Endothelial cell of umbilical vein (primary cell): ENCODE data around the gene KCNJ15. TPM values are rescaled to one million over a fixed set of nuclear protein-coding genes. Genes with fewer than 3 reads are reported as not detected.

ENCODE experiments used
- BruUV-seq: library from RNA; stranded (reverse); fragments of 400-500 nt; replicated peaks from 2 replicates; lab custom pipeline; 2021; lab: Mats Ljungman, UMichigan
- CTCF ChIA-PET: fragments of 300-600, 350-600 bp; sonication (Branson Sonifier 250); formaldehyde crosslinking; loops from one replicate; lab custom pipeline; 2021; ENCODE audit warnings: antibody characterized with exemption, inconsistent platforms; lab: Charles Lee
- POLR2A ChIA-PET: fragments of 300-600, 350-600 bp; sonication (Branson Sonifier 250); formaldehyde crosslinking; loops from one replicate; lab custom pipeline; 2021; ENCODE audit warnings: antibody characterized with exemption, inconsistent platforms; lab: Charles Lee
- DNase-seq: peaks from one replicate; pipeline ENCODE4 v3.0.0-alpha.2; 2011; ENCODE audit warnings: low read depth, low spot score
- FAIRE-seq: peaks from 2 replicates; lab custom pipeline; 2011; peaks lifted over from hg19 to GRCh38; lab: Jason Lieb, UNC
- H2AFZ ChIP-seq: 2 replicates; pipeline ENCODE4 v1.6.0; 2012; ENCODE audit warnings: low read depth, low read length, control low read depth, inconsistent platforms
- H3K27ac ChIP-seq: 2 replicates; pipeline ENCODE4 v1.5.1; 2011; ENCODE audit warnings: low read depth, mild to moderate bottlenecking, control low read depth, low read length, moderate library complexity; ENCODE audit not compliant: insufficient read depth
- H3K27me3 ChIP-seq, 2 experiments: 2 replicates each; pipeline versions ENCODE4 v1.6.0 to v1.6.1; 2011; ENCODE audit warnings: low read length in 2 of 2, mixed read lengths in 1 of 2; ENCODE audit not compliant: control insufficient read depth in 2 of 2, insufficient read depth in 2 of 2
- H3K36me3 ChIP-seq, 2 experiments: 2 replicates in 1 of 2; 3 replicates in 1 of 2; pipeline ENCODE4 v1.5.1; 2011; ENCODE audit warnings: low read length in 2 of 2, mild to moderate bottlenecking in 1 of 2, moderate library complexity in 1 of 2; ENCODE audit not compliant: control insufficient read depth in 2 of 2, insufficient read depth in 2 of 2; ENCODE audit errors: extremely low read depth in 1 of 2
- H3K4me1 ChIP-seq: 3 replicates; pipeline ENCODE4 v1.5.1; 2011; ENCODE audit warnings: mild to moderate bottlenecking, low read length; ENCODE audit not compliant: control insufficient read depth, insufficient read depth; ENCODE audit errors: extremely low read depth
- H3K4me2 ChIP-seq: 2 replicates; pipeline ENCODE4 v1.6.1; 2011; ENCODE audit warnings: low read length, control low read depth, mixed read lengths; ENCODE audit not compliant: insufficient read depth
- H3K4me3 ChIP-seq, 3 experiments: fragments of 200-600 bp in 1 of 3; sonication (generic), shearing (Covaris generic) in 1 of 3; replicated peaks in 1 of 3; 2 replicates each; pipeline ENCODE4 v1.5.1; 2011 to 2016; ENCODE audit warnings: control low read depth in 3 of 3, low read length in 3 of 3, mild to moderate bottlenecking in 2 of 3, inconsistent platforms in 1 of 3, low read depth in 1 of 3, moderate library complexity in 1 of 3; ENCODE audit not compliant: insufficient read depth in 1 of 3
- H3K79me2 ChIP-seq: 2 replicates; pipeline ENCODE4 v1.6.0; 2012; ENCODE audit warnings: low read length, inconsistent platforms; ENCODE audit not compliant: control insufficient read depth, insufficient read depth
- H3K9ac ChIP-seq: replicated peaks from 2 replicates; pipeline ENCODE3; 2011; ENCODE audit warnings: low read length, control low read depth; ENCODE audit not compliant: insufficient read depth; ENCODE audit errors: extremely low read depth
- H3K9me1 ChIP-seq: replicated peaks from 3 replicates; pipeline ENCODE4 v1.6.0; 2011; ENCODE audit warnings: mild to moderate bottlenecking, low read length; ENCODE audit not compliant: control insufficient read depth, insufficient read depth; ENCODE audit errors: extremely low read depth
- H3K9me3 ChIP-seq: replicated peaks from 2 replicates; pipeline ENCODE4 v1.5.1; 2012; ENCODE audit warnings: low read length, inconsistent platforms; ENCODE audit not compliant: control insufficient read depth, insufficient read depth
- H4K20me1 ChIP-seq: replicated peaks from 2 replicates; pipeline ENCODE3; 2011; ENCODE audit warnings: mild to moderate bottlenecking, low read length; ENCODE audit not compliant: control insufficient read depth, insufficient read depth; ENCODE audit errors: extremely low read depth
- EZH2 ChIP-seq: IDR thresholded peaks from 2 replicates; pipeline ENCODE4 v1.6.1; 2012; ENCODE audit warnings: borderline replicate concordance, low read depth, mild to moderate bottlenecking, moderate library complexity, low read length, inconsistent platforms; ENCODE audit not compliant: severe bottlenecking
- JUN ChIP-seq: IDR thresholded peaks from 2 replicates; pipeline ENCODE4 v1.6.1; 2011; ENCODE audit warnings: borderline replicate concordance, low read depth; ENCODE audit not compliant: insufficient read length, insufficient read depth
- POLR2A ChIP-seq: IDR thresholded peaks from 2 replicates; pipeline ENCODE4 v1.6.1; 2012; ENCODE audit warnings: low read depth, mild to moderate bottlenecking, control low read depth, low read length
- POLR2AphosphoS5 ChIP-seq: IDR thresholded peaks from 2 replicates; pipeline ENCODE4 v1.6.1; 2012; ENCODE audit warnings: low read depth, mild to moderate bottlenecking, control low read depth, low read length, moderate library complexity; ENCODE audit not compliant: insufficient read depth
- dilution Hi-C: fragments of 300-500 bp; cut with MboI; formaldehyde crosslinking; loops from one replicate; pipeline ENCODE4 v1.15.0; 2019; ENCODE audit warnings: low sequenced_read_pairs; ENCODE audit not compliant: extremely low pct_ligation_motif_present
- intact Hi-C: fragments of 100-400 bp; cut with micrococcal nuclease; formaldehyde crosslinking; loops from one replicate; pipeline ENCODE4 v1.10.0; 2022
- polyA plus RNA-seq, 4 experiments: library from polyadenylated mRNA; depleted of rRNA in 3 of 4; stranded (reverse) in 3 of 4; unstranded in 1 of 4; fragments of >200 nt; gene quantifications; 2 replicates each; pipeline versions ENCODE4 v1.2.1 to v1.2.3, GENCODE V29; 2011 to 2012; ENCODE audit warnings: missing spikeins in 1 of 4
- total RNA-seq: library from RNA; stranded (reverse); gene quantifications from 2 replicates; pipeline ENCODE4 v1.2.3, GENCODE V29; 2021
- TF ChIP-seq, protein P1 (sequence below): IDR thresholded peaks from 2 replicates; pipeline ENCODE4 v1.6.1; 2011; ENCODE audit not compliant: insufficient read depth, insufficient read length
- TF ChIP-seq, protein P2 (sequence below), 2 donors: IDR thresholded peaks; 1 replicate in 1 of 2; 2 replicates in 1 of 2; pipeline ENCODE4 v1.5.1; 2011; ENCODE audit warnings: low read length in 2 of 2, mild to moderate bottlenecking in 2 of 2, moderate library complexity in 2 of 2, control low read depth in 1 of 2, inconsistent platforms in 1 of 2, low read depth in 1 of 2; ENCODE audit not compliant: insufficient read depth in 1 of 2; ENCODE audit errors: extremely low read depth in 1 of 2

KCNJ15 gene
- total and polyA plus RNA-seq, 2 donors (not counting 3 experiments of a cell fraction or from before 2014, with no cell fraction given) = 1.4 to 1.5 TPM

- intact Hi-C loops = no loop called here
- Histone ChIP-seq H3K9me3 (no peaks in the 10 kb centered on the region), H3K27ac (no peak overlapping the region), H3K9ac (no peak overlapping the region), H3K4me1 (no peaks in the 10 kb centered on the region), H3K27me3 (peaks cover 21 to 30% of the 10 kb centered on the region in 2 experiments), H4K20me1 (no peaks in the 10 kb centered on the region), H3K79me2 (no peaks in the 10 kb centered on the region), H2AFZ (no peak overlapping the region), H3K9me1 (no peaks in the 10 kb centered on the region), H3K4me3 (no peak overlapping the region), H3K36me3 (no peaks in the 10 kb centered on the region), H3K4me2 (no peak overlapping the region)
- ChIA-PET POLR2A (no interaction called here), CTCF (interaction anchor here (1.2 kb wide), 1 partner anchor 56 kb away, joined by 3 read pairs; no protein-coding TSS in a partner anchor)
- FAIRE-seq = no peak
- dilution Hi-C loops = no loop called here
- no peak for DNase-seq
- BruUV-seq = no TSS peak
- TF ChIP-seq POLR2A (no peak), EZH2 (no peak), POLR2AphosphoS5 (no peak), JUN (no peak)
- TF ChIP-seq, protein P1, sequence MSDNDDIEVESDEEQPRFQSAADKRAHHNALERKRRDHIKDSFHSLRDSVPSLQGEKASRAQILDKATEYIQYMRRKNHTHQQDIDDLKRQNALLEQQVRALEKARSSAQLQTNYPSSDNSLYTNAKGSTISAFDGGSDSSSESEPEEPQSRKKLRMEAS = no peak
- TF ChIP-seq, protein P2, sequence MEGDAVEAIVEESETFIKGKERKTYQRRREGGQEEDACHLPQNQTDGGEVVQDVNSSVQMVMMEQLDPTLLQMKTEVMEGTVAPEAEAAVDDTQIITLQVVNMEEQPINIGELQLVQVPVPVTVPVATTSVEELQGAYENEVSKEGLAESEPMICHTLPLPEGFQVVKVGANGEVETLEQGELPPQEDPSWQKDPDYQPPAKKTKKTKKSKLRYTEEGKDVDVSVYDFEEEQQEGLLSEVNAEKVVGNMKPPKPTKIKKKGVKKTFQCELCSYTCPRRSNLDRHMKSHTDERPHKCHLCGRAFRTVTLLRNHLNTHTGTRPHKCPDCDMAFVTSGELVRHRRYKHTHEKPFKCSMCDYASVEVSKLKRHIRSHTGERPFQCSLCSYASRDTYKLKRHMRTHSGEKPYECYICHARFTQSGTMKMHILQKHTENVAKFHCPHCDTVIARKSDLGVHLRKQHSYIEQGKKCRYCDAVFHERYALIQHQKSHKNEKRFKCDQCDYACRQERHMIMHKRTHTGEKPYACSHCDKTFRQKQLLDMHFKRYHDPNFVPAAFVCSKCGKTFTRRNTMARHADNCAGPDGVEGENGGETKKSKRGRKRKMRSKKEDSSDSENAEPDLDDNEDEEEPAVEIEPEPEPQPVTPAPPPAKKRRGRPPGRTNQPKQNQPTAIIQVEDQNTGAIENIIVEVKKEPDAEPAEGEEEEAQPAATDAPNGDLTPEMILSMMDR (IDR thresholded peaks at IDR 0.05; ENCODE audit: extremely low read depth in 1 of 2, insufficient read depth in 1 of 2, low read depth in 1 of 2, low read length in 2 of 2) = no peak
These were observed 876 bp downstream of the KCNJ15 start for GRCh38 chr21:38257667-38258066.
